Stimulated activated CD4-positive, alpha-beta T cell treated with anti-CD3 and anti-CD28 coated beads, Interleukin-2, amount 100 ng/mL, for 4 hours (primary cell): ENCODE measurements around the gene RNU11.
A peak's percentile ranks its signal among the peaks of the same experiment; 100 is the strongest.
"Not testable (repeated sequence)": the region's sequence is repeated elsewhere in the genome, so short reads cannot be mapped to it uniquely, and the experiment has no call there.

Experiments used
- DNase-seq: peaks from one replicate; pipeline ENCODE4 v3.0.0-alpha.2; 2020; ENCODE audit warnings: low read depth

RNU11 gene

DNA sequence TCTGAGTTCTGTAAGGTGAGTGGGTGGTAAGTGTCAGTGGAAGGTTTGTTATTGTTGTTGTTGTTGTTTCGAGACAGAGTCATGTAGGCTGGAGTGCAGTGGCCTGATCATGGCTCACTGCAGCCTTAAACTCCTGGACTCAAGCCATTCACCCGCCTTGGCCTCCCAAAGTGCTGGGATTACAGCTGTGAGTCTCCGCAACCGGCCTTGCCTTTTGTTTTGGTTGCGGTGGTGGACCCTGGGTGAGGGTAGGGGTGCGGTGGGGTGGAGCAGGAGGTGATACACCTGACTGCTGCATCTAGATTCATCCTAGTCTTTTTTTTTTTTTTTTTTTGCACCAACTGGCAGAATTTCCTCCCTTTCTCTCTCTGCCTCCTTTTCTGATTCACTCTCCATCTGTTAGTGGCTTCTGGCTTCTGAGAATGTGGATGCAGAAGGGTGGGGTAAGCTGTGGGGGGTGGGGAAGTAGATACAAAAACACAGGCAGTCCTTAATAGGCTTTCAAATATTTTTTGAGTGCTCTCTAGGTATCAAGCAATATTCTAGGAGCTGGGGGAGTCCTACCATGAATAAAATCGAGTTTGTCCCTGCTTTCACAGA, 15.6 kb downstream of the RNU11 start:
- DNase-seq = no peak

- no peak for DNase-seq
Measured at GRCh38 chr1:28666806-28667205, 18.4 kb downstream of the RNU11 start.

DNA sequence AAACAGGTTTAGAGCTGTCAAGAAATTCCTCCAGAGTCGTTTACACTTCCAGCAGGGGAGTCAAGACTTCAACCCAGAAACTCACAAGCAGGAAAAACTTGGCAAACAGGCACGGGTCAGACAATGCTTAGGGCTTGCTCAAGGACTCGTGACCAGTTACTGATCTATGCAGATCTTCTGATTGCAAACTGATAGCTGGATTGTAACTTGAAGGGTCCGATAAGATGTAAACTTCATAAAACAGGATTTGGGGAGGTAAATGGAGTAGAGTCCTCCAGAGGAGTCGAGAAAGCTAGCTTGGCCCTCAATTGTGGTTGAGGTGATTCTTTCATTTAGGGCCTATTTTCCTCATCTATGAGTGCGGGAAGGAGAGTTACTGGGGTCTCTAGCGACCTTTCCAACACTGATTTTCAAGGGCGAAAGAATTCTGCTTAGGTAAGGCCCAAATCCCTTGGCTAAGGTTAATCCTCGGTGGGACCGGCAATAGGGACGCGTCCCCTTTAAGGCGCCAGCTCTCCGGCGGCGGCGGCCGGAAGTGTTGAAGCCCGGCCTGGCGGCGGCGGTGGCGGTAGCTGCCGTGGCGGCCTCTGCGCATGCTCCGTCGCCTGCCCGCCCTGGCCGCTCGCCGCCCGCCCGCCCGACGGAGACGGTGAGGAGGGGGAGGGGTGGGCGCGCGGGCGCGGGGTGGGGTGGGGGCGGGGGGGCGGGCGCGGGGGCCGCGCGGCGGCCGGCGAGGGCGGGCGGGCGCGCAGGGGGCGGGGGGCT, 20.0 kb downstream of the RNU11 start, which contains the start of gene GMEB1:
Gene GMEB1, plus strand, starts transcription at position 594 of the 765 bp plus-strand sequence. CDS start 14,829 bp downstream, outside the sequence.
- DNase-seq = peak; percentile 79

DNA sequence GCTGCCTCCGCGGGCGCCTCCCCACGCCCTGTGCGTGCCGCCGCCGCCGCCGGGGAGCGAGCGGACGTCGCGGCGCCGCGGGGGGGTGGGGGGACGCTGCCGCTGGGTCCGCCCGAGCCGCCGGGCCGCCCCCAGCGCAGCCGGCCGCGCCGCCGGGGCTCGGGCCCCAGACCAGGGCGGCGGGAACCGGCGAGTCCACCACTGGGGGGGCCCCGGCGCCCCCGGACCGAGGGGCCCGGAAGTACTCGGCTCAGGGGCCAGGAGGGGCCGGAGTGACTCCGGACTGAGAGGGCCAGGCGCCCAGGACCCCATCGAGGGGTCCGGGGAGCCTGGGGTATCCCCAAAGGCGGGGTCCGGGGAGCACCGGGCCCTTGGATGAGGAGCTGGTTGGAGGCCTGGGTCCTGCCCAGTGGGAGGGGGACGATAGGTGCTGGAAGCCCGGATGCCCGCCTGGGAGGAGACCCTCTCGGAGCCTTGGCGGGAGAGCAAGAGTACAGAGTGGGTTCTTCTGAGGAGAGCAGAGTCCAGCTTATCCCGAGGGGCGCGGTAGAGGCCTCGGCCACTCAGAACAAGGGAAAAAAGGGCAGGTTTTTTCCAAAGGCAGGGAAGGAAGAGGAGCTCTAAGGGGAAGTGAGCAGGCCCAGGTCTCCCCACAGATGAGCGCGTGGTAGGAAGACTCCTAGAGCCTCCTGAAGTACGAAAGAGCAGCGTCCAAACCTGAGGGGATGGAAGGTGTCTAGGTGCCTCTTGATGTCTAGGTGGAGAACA, 20.7 kb downstream of the RNU11 start:
- DNase-seq = no peak

GRCh38 chr1:28671254-28671780, 22.9 kb downstream of the RNU11 start:
- no peak for DNase-seq

- DNase-seq = not testable (repeated sequence)
Measured at GRCh38 chr1:28672971-28673370, 24.6 kb downstream of the RNU11 start.

DNA sequence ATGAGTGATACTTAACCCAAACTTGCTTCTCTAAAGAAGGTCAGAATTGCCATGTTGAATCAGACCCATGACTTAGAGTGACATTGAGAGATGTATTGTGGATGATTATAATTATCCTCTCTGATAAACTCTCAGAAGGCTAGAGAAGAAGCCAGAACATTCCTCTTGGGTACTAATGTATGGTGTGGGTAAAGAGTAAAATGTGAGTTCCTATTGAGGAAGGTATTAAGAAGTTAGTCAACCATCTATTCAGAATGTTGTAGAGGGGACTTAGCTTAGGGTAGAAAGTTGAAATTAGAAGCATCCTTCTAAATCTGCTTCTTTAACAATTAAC, 27.5 kb downstream of the RNU11 start:
- no peak for DNase-seq

- no peak for DNase-seq
Measured at GRCh38 chr1:28680151-28680550, 31.8 kb downstream of the RNU11 start.

- no peak for DNase-seq
Measured at GRCh38 chr1:28682840-28683239, 34.4 kb downstream of the RNU11 start.

DNA sequence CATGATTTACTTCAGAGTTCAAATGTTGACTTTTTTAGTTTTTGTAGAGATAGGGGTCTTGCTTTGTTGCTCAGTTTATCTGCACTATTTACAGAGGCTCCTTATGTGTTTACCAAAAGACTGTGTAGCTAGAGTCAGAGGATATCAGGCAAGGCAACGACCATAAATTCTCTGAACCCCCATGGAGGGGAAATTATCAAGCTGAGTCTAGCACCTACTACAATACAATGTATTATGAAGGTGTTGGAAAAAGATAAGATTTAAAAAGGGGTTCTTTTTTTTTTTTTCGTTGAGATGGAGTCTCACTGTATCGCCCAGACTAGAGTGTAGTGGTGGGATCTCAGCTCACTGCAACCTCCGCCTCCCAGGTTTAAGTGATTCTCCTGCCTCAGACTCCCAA, 36.5 kb downstream of the RNU11 start:
- no peak for DNase-seq

GRCh38 chr1:28691627-28692026, 43.2 kb downstream of the RNU11 start:
- DNase-seq = not testable (repeated sequence)
